Pulmonary artery endothelial cell (primary cell): ENCODE data around the gene SSBP3. TPM values are rescaled to one million over a fixed set of nuclear protein-coding genes. Genes with fewer than 3 reads are reported as not detected.
A peak's percentile ranks its signal among the peaks of the same experiment; 100 is the strongest.

Experiments used
- DNase-seq: peaks from one replicate; pipeline ENCODE4 v3.0.0-alpha.2; 2011; ENCODE audit warnings: low read depth, low spot score
- total RNA-seq: library from RNA; depleted of rRNA; stranded (reverse); fragments of >200 nt; gene quantifications from 2 replicates; pipeline ENCODE4 v1.2.3, GENCODE V29; 2014

SSBP3 gene
- total RNA-seq, 1 donor from 2014 or later, result 12.1 TPM

- DNase-seq, result no peak
These were observed 75.0 kb downstream of the SSBP3 start for GRCh38 chr1:54331091-54331772.

DNA sequence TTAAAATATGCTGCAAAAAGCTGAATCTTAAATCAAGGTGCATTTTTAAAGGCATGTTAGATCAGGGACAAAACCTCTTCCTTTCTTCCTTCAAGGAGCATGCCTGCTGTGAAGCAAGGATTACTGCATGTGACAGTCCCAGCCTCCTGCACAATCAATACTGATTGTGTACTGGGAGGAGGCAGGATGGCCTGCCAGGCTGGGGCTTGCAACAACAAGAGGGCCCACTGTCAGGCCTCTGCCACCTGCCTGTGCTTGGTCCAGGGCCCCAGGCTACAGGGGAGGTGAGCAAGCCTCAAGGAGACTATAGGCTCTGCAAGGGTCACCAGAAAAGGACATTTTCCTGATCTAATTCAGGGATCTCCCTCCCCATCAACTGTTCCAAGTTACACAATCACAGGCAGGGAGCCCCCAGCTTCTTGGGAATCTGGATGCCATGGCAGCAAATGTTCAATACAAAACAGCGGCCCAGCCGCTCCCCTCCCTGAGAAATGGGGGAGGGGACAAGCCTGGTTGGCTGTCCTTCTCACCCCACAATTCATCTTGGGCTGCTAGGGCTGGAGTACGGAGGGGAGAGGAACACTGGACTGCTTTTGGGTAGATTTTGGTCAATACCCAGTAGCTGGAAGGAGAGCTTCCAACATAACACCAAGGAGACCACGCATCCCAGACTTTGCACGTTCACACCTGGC is 76.7 kb downstream of the SSBP3 start:
- DNase-seq, result no peak

GRCh38 chr1:54328066-54328636 is 78.0 kb downstream of the SSBP3 start:
- no peak for DNase-seq

DNA sequence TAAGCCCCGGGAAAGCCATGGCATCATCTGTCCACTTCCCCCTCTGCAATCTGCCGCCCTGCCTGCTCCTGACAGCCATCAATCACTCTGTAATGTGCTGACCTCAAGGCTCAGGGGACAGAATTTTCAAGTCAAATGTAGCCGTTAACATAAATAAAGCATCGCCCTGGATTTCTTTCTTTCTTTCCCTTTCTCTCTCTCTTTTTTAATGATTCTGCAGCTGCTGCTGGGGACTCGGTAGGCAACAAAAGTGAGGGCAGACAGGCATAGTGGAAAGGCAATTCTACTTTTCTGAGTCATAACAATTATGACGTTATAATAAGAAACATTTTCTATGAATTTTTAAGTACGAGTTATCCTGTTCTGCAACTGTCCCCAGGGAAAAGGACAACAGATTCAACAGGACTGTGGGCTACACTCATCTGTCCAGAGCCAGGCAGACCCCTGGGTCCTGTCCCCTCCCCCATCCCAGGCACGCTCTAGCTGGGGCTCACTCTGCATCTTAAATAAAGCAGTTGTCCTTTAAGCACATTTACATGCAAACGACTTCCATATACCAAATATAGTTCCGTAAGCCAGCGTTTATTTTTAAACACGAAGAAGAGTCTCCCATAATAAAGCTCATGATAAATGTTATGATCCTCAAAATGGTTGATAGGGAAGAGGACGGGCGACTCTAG is 78.7 kb downstream of the SSBP3 start:
- DNase-seq, result no peak

GRCh38 chr1:54326543-54327385 is 79.4 kb downstream of the SSBP3 start:
- no peak for DNase-seq

DNA sequence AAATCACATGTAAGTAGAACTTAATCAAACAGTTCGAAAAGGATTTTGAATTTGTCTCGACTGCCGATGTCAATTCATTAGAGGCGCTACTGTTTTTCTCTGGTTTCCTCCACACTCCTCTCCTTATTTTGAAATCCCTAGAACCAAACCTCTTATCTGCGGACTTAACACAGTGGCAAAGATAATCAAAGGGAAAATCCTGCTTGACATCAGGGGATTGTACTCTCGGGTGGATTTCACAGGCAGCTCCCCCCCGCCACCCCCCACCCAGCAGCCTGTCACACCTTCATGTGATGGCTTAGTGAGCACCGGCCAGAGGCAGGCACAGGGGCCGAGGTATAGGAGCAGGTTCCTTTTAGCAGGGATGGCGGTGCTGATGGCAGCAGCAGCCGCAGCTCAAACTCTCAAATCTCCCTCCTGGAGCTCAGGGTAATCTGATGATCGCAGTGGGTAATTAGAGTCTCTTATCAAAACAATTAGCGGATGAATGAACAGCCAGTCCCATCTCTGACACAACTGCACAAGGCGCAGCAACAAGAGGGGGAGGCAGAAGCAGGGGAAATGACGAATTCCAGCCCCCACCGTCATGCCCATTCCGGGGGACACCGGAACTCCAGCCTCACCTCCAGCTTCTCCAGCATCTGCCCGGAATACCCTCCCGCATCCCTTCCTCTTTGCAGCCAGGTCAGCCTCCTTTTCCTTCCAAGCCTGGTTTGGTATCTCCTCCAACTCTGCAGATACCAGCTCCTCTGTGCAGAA is 80.3 kb downstream of the SSBP3 start:
- no peak for DNase-seq

GRCh38 chr1:54325284-54325683 is 80.9 kb downstream of the SSBP3 start:
- no peak for DNase-seq

- DNase-seq, result no peak
These were observed 81.7 kb downstream of the SSBP3 start for GRCh38 chr1:54324251-54325140.

DNA sequence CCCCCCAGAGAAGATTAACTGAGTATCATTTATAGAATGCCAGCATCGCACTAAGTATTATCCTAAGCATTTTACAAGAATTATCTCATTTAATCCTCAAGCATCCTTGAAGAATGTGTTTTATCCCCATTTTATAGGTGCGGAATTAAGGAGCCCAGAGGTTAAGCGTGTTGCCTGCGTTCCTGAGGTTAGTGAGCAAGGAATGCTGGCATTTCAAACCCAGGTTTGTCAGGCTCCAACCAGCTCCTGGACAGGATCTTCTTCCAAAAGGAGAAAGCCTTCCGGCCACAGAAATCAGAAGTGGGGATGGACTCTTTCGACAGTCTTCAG is 82.3 kb downstream of the SSBP3 start:
- no peak for DNase-seq

- DNase-seq, result no peak
These were observed 82.9 kb downstream of the SSBP3 start for GRCh38 chr1:54323324-54323739.

DNA sequence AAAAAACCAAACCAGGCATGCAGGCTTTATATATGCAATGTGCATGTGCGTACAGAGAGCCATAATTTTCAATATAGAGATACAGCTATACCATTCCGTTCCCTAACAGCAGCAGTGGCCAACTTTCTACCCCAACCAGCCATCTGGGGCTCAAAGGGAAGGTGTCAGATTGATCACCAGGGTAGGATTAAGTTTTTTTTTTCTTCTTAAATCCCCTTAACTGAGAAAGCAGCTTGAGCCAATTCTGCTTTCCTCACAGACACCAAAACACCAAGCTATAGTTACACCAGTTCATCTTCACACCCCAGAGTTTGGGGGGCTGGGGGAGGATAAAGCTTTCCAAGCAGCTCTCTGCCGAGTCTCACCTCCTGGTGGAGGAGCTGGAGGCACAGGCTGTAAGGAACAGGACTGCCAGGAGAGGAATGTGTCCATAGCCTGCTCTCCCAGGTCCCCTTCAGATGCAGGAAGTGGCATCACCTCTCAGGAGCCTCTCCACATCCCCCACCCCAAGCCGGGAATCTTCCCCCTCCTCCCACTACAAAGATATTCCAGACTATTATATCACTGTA is 87.9 kb downstream of the SSBP3 start:
- DNase-seq, result no peak

- no peak for DNase-seq
These were observed 89.1 kb downstream of the SSBP3 start for GRCh38 chr1:54317084-54317483.

GRCh38 chr1:54315099-54315498 is 91.1 kb downstream of the SSBP3 start:
- DNase-seq, result no peak

DNA sequence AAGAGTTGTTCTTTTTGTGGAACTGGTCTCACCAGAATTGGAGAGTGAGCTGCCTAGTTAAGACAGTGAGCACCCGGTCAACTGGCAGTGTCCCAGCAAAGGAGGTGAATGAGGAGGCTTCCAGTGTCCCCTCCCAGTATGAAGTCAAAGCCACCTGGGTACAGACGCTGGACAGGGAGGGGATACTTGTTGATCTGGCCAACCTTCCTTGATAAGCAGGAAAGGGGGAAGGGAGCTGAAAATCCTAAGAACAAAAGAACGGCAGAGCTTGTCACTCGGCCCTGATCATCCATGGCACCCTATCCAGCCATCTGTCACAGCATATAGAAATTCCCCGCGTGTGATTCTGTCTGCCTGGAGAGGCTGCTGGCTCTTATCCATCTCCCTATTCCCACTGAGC is 91.5 kb downstream of the SSBP3 start:
- no peak for DNase-seq

DNA sequence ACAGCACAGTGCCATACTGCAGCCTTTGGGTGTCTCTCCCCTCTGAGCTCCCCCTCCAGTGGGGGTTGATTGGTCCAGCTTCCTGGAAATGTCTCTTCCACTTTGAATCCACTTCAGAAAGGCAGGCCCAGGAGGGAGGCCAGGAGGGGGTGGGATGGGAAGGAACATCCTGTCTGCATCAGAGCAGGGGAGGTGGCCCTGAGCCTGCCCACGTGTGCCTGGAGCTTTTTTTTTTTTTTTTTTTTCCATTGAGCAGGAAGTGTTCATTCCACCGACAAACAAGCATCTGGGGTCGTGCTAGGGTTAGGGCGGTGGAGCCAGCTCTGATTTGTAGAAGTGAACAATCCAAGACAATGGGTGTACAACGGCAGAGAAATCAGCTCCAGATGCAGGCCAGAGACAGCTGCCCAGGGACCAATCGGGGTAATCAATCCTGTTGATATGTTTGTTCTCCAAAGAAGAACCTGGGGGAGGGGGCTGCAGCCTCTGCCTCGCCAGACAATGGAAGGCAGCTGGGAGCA is 93.3 kb downstream of the SSBP3 start:
- peak; percentile 45 for DNase-seq

DNA sequence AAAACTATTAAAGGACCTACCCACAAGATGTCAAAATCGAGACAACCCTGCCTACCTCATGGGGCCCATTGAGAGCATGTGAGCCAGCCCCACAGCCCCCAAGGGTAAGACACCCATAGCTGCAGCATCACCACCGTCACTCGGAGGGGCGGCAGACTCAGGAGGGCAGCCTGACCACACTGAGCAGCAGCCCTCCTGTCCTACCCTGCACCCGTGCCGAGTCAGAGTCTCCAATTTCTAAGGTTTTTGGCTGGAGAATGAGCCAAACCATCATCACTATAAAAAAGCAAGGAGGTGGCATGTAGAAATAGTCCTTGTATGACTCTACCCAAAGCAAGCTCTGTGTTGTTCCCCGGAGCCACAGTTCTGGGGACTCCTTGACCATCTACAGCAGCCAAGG is 94.7 kb downstream of the SSBP3 start:
- DNase-seq, result no peak

DNA sequence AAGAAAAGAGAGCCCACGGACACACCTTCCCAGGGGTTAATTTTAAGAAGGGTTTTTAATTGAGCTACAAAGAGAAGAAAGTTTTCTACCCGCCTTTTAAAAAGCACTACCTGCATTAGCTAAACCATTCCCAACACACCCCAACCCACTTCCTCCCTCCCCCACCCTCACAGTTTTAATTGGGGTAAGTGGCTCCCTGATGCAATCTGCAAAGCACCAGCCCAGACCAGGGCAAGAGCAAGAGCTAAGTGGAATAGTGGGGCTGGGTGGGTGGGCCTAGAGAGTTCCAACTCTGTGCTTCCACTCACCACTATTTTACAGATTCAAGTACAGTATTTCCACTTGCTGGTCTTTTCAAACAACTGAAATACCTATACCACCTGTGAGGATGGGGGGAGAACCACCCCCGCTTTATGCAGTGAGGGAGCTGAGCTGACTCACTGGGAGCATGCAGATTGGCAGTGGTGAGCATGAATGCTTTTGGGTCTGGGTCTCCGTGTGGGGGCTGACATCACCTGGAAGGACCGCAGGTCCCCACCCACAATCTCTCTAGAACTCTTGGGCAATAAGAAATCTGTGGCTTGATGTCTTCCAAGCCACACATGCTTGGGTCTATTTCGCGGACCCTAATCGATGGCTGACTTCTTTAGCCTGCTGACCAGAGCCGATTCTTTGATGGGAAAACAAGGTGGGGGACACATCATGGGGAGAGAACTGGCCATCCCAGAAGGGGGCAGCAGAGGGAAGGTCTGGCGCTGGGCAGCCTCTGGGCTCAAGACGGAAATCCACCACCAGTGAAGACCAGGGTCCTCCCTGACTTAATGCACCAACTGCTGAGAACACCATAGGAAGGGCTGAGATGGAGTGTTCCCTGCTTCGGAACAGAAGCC is 95.5 kb downstream of the SSBP3 start:
- DNase-seq, result peak; percentile 11
